A549 (cell line): Measurements from ENCODE around the gene ZNF575. TPM values are rescaled to one million over a fixed set of nuclear protein-coding genes. Genes with fewer than 3 reads are reported as not detected.
A peak's percentile ranks its signal among the peaks of the same experiment; 100 is the strongest.

Experiments used
- ATAC-seq, 2 experiments: fragments of 200-7000 bp in 1 of 2; fragments of >200 bp in 1 of 2; cut with Nextera tagmentation in 1 of 2; cut with Tn5 transposase in 1 of 2; 3 replicates each; pipeline versions ENCODE4 v1.8.0 to v1.9.1; 2018 to 2020; ENCODE audit warnings: mild to moderate bottlenecking in 1 of 2, moderate library complexity in 1 of 2
- CTCF ChIA-PET: fragments of 300-600 bp; sonication (Branson Sonifier 250); formaldehyde crosslinking; extraction: SDS; loops from one replicate; lab custom pipeline; 2021; ENCODE audit warnings: antibody characterized with exemption, inconsistent platforms; lab: Yijun Ruan, JAX
- POLR2A ChIA-PET: fragments of 350-600 bp; formaldehyde crosslinking; extraction: SDS; loops from one replicate; lab custom pipeline; 2021; ENCODE audit warnings: antibody characterized with exemption, inconsistent platforms; lab: Yijun Ruan, JAX
- DNase-seq, 2 experiments: peaks; one replicate each; pipeline versions ENCODE4 v3.0.0 to v3.0.0-alpha.2; 2011 to 2016; ENCODE audit warnings: low read depth in 1 of 2, low spot score in 1 of 2
- FAIRE-seq: peaks from 2 replicates; lab custom pipeline; 2011; peaks lifted over from hg19 to GRCh38; lab: Jason Lieb, UNC
- H3K27ac ChIP-seq, 2 experiments: fragments of >200 bp; sonication (Bioruptor Twin); formaldehyde crosslinking; 3 replicates each; pipeline ENCODE4 v1.5.1; 2016 to 2017
- H3K4me1 ChIP-seq: fragments of >200 bp; sonication (Bioruptor Twin); formaldehyde crosslinking; 3 replicates; pipeline ENCODE4 v1.6.1; 2016
- H3K4me2 ChIP-seq: fragments of >200 bp; sonication (Bioruptor Twin); formaldehyde crosslinking; 3 replicates; pipeline ENCODE4 v1.6.1; 2016
- H3K4me3 ChIP-seq: fragments of >200 bp; sonication (Bioruptor Twin); formaldehyde crosslinking; 3 replicates; pipeline ENCODE4 v1.5.1; 2016
- H3K9me3 ChIP-seq: fragments of >200 bp; sonication (Bioruptor Twin); formaldehyde crosslinking; 3 replicates; pipeline ENCODE4 v1.6.1; 2016
- CBX8 ChIP-seq: fragments of 200-600 bp; sonication (generic); IDR thresholded peaks from 2 replicates; pipeline ENCODE4 v1.6.1; 2016
- CHD2 ChIP-seq: fragments of 150-350 bp; IDR thresholded peaks from 2 replicates; pipeline ENCODE4 v1.6.1; 2014; ENCODE audit warnings: low read length; ENCODE audit not compliant: partially characterized antibody
- CHD4 ChIP-seq: fragments of 200-600 bp; sonication (generic); IDR thresholded peaks from 2 replicates; pipeline ENCODE4 v1.6.1; 2016; ENCODE audit warnings: antibody characterized with exemption, mild to moderate bottlenecking, borderline replicate concordance
- ESRRA ChIP-seq: fragments of 150-350 bp; IDR thresholded peaks from 2 replicates; pipeline ENCODE4 v1.6.1; 2014; ENCODE audit warnings: mild to moderate bottlenecking, low read length, borderline replicate concordance
- FOSB ChIP-seq: fragments of 250-450 bp; sonication (Bioruptor Pico); IDR thresholded peaks from 2 replicates; pipeline ENCODE4 v1.5.0; 2020; ENCODE audit warnings: mild to moderate bottlenecking, moderate library complexity
- HEYL ChIP-seq: fragments of 250-450 bp; sonication (Bioruptor Pico); IDR thresholded peaks from 2 replicates; pipeline ENCODE4 v1.8.0; 2021; ENCODE audit warnings: mild to moderate bottlenecking, moderate library complexity
- HOXA7 ChIP-seq: fragments of 250-450 bp; sonication (Bioruptor Pico); IDR thresholded peaks from 2 replicates; pipeline ENCODE4 v1.5.0; 2020; ENCODE audit warnings: mild to moderate bottlenecking, moderate library complexity
- HOXB5 ChIP-seq: fragments of 250-450 bp; sonication (Bioruptor Pico); IDR thresholded peaks from 2 replicates; pipeline ENCODE4 v1.5.0; 2020; ENCODE audit warnings: mild to moderate bottlenecking, moderate library complexity
- JUNB ChIP-seq: fragments of >200 bp; sonication (Bioruptor Twin); formaldehyde crosslinking; IDR thresholded peaks from 2 replicates; pipeline ENCODE4 v1.6.1; 2016
- KDM1A ChIP-seq: fragments of 200-600 bp; sonication (generic); IDR thresholded peaks from 2 replicates; pipeline ENCODE4 v1.6.1; 2016; ENCODE audit warnings: low read depth, mild to moderate bottlenecking
- MAFK ChIP-seq: fragments of 450-650 bp; IDR thresholded peaks from 2 replicates; pipeline ENCODE4 v1.6.1; 2014; ENCODE audit not compliant: partially characterized antibody
- MAZ ChIP-seq: fragments of 150-350 bp; IDR thresholded peaks from 2 replicates; pipeline ENCODE4 v1.6.1; 2014; ENCODE audit warnings: antibody characterized with exemption, low read depth, low read length, borderline replicate concordance
- NFE2L2 ChIP-seq: fragments of 150-350 bp; conservative IDR thresholded peaks from 2 replicates; pipeline ENCODE4 v1.6.1; 2014; ENCODE audit warnings: low read length
- NR3C1 ChIP-seq: fragments of >200 bp; sonication (Bioruptor Twin); formaldehyde crosslinking; IDR thresholded peaks from 3 replicates; pipeline ENCODE4 v1.6.1; 2017
- RAD21 ChIP-seq, 2 experiments: fragments of >200 bp in 1 of 2; sonication (Bioruptor Twin) in 1 of 2; formaldehyde crosslinking in 1 of 2; IDR thresholded peaks in 1 of 2; conservative IDR thresholded peaks in 1 of 2; 2 replicates in 1 of 2; 3 replicates in 1 of 2; pipeline ENCODE4 v1.6.1; 2012 to 2018; ENCODE audit warnings: inconsistent platforms in 1 of 2
- RCOR1 ChIP-seq: fragments of 150-350 bp; IDR thresholded peaks from 2 replicates; pipeline ENCODE4 v1.6.1; 2014; ENCODE audit warnings: antibody characterized with exemption, low read length, low read depth
- RFX5 ChIP-seq: fragments of 450-650 bp; IDR thresholded peaks from 2 replicates; pipeline ENCODE4 v1.7.1; 2014; ENCODE audit warnings: antibody characterized with exemption, mild to moderate bottlenecking, moderate library complexity
- SREBF2 ChIP-seq: fragments of 450-650 bp; IDR thresholded peaks from 2 replicates; pipeline ENCODE4 v1.6.1; 2014; ENCODE audit warnings: mild to moderate bottlenecking, moderate library complexity
- TFCP2L1 ChIP-seq: fragments of 250-450 bp; sonication (Bioruptor Pico); IDR thresholded peaks from 2 replicates; pipeline ENCODE4 v1.5.0; 2021; ENCODE audit warnings: mild to moderate bottlenecking
- ZC3H11A ChIP-seq: fragments of 450-650 bp; IDR thresholded peaks from 2 replicates; pipeline ENCODE4 v1.6.1; 2014; ENCODE audit warnings: antibody characterized with exemption, mild to moderate bottlenecking
- ZFP36 ChIP-seq: fragments of 450-650 bp; IDR thresholded peaks from 2 replicates; pipeline ENCODE4 v1.6.1; 2014; ENCODE audit warnings: borderline replicate concordance; ENCODE audit not compliant: partially characterized antibody
- ZNF302 ChIP-seq: fragments of 250-450 bp; sonication (Bioruptor Pico); IDR thresholded peaks from 2 replicates; pipeline ENCODE4 v1.9.0; 2021; ENCODE audit warnings: inconsistent platforms, mild to moderate bottlenecking, moderate library complexity
- WGBS: methylation state at CpG from one replicate; pipeline ENCODE4 v1.1.6; 2017; ENCODE audit errors: missing lambda C conversion rate; 5-methylcytosine and 5-hydroxymethylcytosine counted together
- polyA plus RNA-seq, 4 experiments: library from polyadenylated mRNA; depleted of rRNA in 3 of 4; stranded (reverse); fragments of >200 nt; fragmentation: RNase III in 1 of 4; extraction: RNeasy Plus Mini Kit Qiagen cat#74134 plus additional on column Dnase treatment in 1 of 4; gene quantifications; 2 replicates in 3 of 4; 3 replicates in 1 of 4; pipeline ENCODE4 v1.2.3, GENCODE V29; 2011 to 2017
- TF ChIP-seq, protein P1 (sequence below): IDR thresholded peaks from 2 replicates; pipeline ENCODE4 v1.6.1; 2012

ZNF575 gene
- polyA plus RNA-seq, 2 of the 4 experiments (the other 2 are of a cell fraction): 0.09 to 1.5 TPM

DNA sequence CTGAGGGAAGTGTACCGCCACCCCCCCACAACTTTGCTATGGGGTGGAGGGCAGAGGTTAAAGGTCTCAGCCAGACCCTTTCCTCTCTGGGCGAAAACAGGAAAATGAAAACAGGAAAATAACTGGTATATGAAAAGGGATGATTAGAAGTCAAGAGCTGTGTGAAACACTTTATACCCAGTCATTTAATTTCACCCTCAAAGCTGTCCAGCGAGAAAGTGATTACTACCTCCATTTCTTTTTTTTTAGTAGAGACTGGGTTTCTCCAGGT lies 27.9 kb upstream of the ZNF575 start (continued):
- no peak for TF ChIP-seq CHD2
- no peak for TF ChIP-seq CHD4
- TF ChIP-seq, all 56 proteins: peak for 0

DNA sequence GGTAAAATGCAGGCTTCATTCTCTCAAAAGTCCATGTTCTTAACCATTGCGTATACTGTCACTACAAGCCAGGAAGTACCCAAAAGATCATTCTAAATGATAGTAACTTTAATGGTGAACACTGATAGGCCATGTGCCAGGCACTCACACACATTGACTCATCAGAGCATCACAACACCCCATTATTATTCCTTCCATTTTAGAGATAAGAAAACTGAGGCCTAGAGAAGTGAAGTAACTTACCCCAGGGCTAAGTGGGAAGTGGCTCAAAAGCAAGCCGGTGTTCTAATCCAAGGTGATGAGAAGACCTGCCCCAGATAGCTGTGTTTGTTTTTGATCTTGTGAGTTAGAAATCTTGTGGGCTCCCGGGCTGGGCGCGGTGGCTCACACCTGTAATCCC lies 27.0 kb upstream of the ZNF575 start:
- DNase-seq: no peak
- POLR2A ChIA-PET: no interaction called here
- TF ChIP-seq ZC3H11A: no peak
- 0 out of 2 replicates have a peak, but pooled peaks have one; percentile 21 for TF ChIP-seq KDM1A
- Histone ChIP-seq H3K4me2 (no peak overlapping the region), H3K27ac (no peak overlapping the region), H3K9me3 (no peaks in the 10 kb centered on the region), H3K4me1 (peaks cover 5% of the 10 kb centered on the region; the same call in 2 of the 3 replicates), H3K4me3 (no peak overlapping the region)
- no peak for FAIRE-seq
- WGBS: 95% methylated on average over 5 of the region's 5 CpGs
- no peak for ATAC-seq
- CTCF ChIA-PET: interaction anchor here (1.3 to 8.9 kb wide), 6 partner anchors 14 to 59 kb away, joined by 3 to 85 read pairs (median 6); partner anchors contain the start of gene ZNF575

DNA sequence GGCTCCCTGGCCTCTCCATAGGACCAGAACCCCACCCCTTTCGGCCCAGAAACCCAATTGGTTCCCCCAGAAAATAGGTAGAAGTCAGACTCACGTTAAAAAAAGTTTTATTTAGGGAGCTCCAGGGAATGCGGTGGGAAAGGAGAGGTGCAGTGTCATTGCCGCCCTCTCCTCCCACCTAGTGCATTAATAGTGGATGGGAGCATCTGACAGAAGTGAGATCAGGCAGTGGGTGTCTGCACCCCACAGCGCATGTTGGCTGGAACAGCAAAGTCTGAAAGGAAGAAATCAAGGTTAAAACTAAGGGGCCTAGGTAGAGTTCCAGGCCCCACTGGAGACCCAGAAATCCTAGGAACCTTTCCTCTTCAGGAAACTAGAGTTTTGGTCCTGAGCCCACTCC lies 26.4 kb upstream of the ZNF575 start:
- TF ChIP-seq, protein P1, sequence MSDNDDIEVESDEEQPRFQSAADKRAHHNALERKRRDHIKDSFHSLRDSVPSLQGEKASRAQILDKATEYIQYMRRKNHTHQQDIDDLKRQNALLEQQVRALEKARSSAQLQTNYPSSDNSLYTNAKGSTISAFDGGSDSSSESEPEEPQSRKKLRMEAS: no peak
- TF ChIP-seq RFX5 (no peak), CBX8 (no peak), FOSB (CRISPR knock-in tag) (no peak), HOXA7 (CRISPR knock-in tag) (no peak), KDM1A (no peak), ESRRA (no peak), NFE2L2 (no peak)
- H3K4me3 ChIP-seq: no peak overlapping the region
- CTCF ChIA-PET: interaction anchor here (0.5 to 8.9 kb wide), 3 partner anchors 11 to 60 kb away, joined by 3 to 85 read pairs (median 84); no protein-coding TSS in a partner anchor
- DNase-seq: no peak
- H3K4me1 ChIP-seq: peaks cover 5% of the 10 kb centered on the region; the same call in 2 of the 3 replicates
- H3K4me2 ChIP-seq: no peak overlapping the region
- ATAC-seq: no peak
- no peak for FAIRE-seq
- POLR2A ChIA-PET: no interaction called here
- H3K9me3 ChIP-seq: no peaks in the 10 kb centered on the region
- WGBS: 81% methylated on average over 5 of the region's 5 CpGs
- no peak overlapping the region for H3K27ac ChIP-seq

DNA sequence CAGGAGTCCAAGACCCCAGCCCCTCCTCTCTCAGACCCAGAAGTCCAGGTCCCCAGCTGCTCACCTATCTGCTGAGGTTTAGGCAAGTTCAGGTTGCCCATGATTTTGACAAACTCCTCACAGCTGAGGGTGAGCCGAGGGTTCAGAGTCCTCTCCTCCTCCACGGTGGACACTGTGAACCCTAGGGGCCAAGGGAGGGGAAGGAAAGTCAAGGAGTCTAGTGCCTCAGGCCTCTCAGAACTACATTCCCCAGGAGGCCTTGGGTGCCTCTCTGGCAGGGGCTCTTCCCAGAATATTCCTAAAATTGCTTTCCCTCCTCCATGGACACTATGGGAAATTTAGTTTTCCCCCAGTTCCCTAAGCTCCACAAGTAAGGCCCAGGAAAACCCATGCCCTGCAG lies 25.1 kb upstream of the ZNF575 start:
- TF ChIP-seq RAD21 (conservative IDR thresholded peaks at IDR 0.05 in 1 of 2, IDR thresholded peaks at IDR 0.05 in 1 of 2) (no peak), MAZ (no peak), NFE2L2 (no peak), ZNF302 (CRISPR knock-in tag) (no peak), MAFK (no peak), JUNB (no peak), CHD2 (no peak), ZFP36 (no peak), RCOR1 (no peak), HOXB5 (CRISPR knock-in tag) (no peak)
- FAIRE-seq: no peak

DNA sequence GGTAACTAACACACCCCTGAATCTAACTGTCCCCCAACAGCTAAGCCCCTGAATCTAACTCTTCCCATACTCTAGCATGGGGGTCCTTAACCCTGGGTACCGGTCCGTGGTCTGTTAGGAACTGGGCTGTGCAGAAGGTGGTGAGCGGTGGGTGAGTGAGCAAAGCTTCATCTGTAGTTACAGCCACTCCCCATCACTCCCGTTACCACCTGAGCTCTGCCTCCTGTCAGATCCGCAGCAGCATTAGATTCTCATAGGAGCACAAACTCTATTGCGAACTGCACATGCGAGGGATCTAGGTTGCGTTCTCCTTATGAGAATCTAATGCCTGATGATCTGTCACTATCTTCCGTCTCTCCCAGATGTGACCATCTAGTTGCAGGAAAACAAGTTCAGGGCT lies 22.3 kb upstream of the ZNF575 start:
- CTCF ChIA-PET: interaction anchor here (0.6 to 8.9 kb wide), 6 partner anchors 9 to 168 kb away, joined by 3 to 85 read pairs (median 4); no protein-coding TSS in a partner anchor
- TF ChIP-seq RFX5: no peak
- TF ChIP-seq KDM1A: no peak
- no peak for TF ChIP-seq SREBF2
- TF ChIP-seq TFCP2L1: no peak
- no peak for TF ChIP-seq HEYL
- TF ChIP-seq ZFP36: no peak
- TF ChIP-seq NR3C1: no peak
- TF ChIP-seq, all 56 proteins: peak for 0

More for the DNA sequence above, 25.1 kb upstream of the ZNF575 start:
- Histone ChIP-seq H3K4me1 (peaks cover 5% of the 10 kb centered on the region; the same call in 2 of the 3 replicates), H3K4me2 (no peak overlapping the region), H3K9me3 (no peaks in the 10 kb centered on the region), H3K4me3 (no peak overlapping the region), H3K27ac (no peak overlapping the region)
- DNase-seq (no peak), ATAC-seq (no peak)
- ChIA-PET POLR2A (no interaction called here), CTCF (interaction anchor here (1.4 to 8.9 kb wide), 5 partner anchors 12 to 76 kb away, joined by 5 to 85 read pairs (median 7); no protein-coding TSS in a partner anchor)
- 76% methylated on average over 2 of the region's 2 CpGs for WGBS

More for the DNA sequence above, 22.3 kb upstream of the ZNF575 start:
- ATAC-seq (no peak), FAIRE-seq (no peak), DNase-seq (no peak)
- H3K4me2 ChIP-seq: no peak overlapping the region
- 96% methylated on average over 9 of the region's 9 CpGs for WGBS
- POLR2A ChIA-PET: no interaction called here
- no peak overlapping the region for H3K4me3 ChIP-seq
- H3K4me1 ChIP-seq: no peaks in the 10 kb centered on the region
- H3K9me3 ChIP-seq: no peaks in the 10 kb centered on the region
- no peak overlapping the region for H3K27ac ChIP-seq
